GM12865 (cell line): ENCODE data around the gene FEV.

Experiments used
- DNase-seq: peaks from one replicate; pipeline ENCODE4 v3.0.0; 2010; ENCODE audit warnings: low read depth
- H3K4me3 ChIP-seq: 2 replicates; pipeline ENCODE4 v1.5.1; 2011; ENCODE audit warnings: mild to moderate bottlenecking, low read depth, low read length, control low read depth
- CTCF ChIP-seq: IDR thresholded peaks from 2 replicates; pipeline ENCODE4 v1.5.1; 2011; ENCODE audit warnings: low read length, control low read depth, low read depth, inconsistent platforms; ENCODE audit not compliant: insufficient read depth; ENCODE audit errors: missing control alignments

FEV gene

GRCh38 chr2:219028141-219028540 is 43.2 kb upstream of the FEV start:
- no peak for DNase-seq
- H3K4me3 ChIP-seq, result no peak overlapping the region
- TF ChIP-seq CTCF, result no peak

- DNase-seq, result no peak
- no peak for TF ChIP-seq CTCF
- no peak overlapping the region for H3K4me3 ChIP-seq
Measured at GRCh38 chr2:219027511-219028055, 42.6 kb upstream of the FEV start.

- no peak overlapping the region for H3K4me3 ChIP-seq
- no peak for TF ChIP-seq CTCF
- no peak for DNase-seq
Measured at GRCh38 chr2:219026946-219027345, 42.0 kb upstream of the FEV start.

- DNase-seq, result no peak
- TF ChIP-seq CTCF, result no peak
- H3K4me3 ChIP-seq, result no peak overlapping the region
Measured at GRCh38 chr2:219025637-219026585, 40.9 kb upstream of the FEV start.

- no peak overlapping the region for H3K4me3 ChIP-seq
- no peak for DNase-seq
- TF ChIP-seq CTCF, result no peak
Measured at GRCh38 chr2:219024059-219024458, 39.1 kb upstream of the FEV start.

GRCh38 chr2:219023045-219023605 is 38.1 kb upstream of the FEV start:
- no peak for DNase-seq
- no peak for TF ChIP-seq CTCF

More at GRCh38 chr2:219023045-219023605, 38.1 kb upstream of the FEV start:
- H3K4me3 ChIP-seq, result no peak overlapping the region
